ENCODE results near the gene PLCB1. TPM values are rescaled to one million over a fixed set of nuclear protein-coding genes. Genes with fewer than 3 reads are reported as not detected.

Gene PLCB1
- total RNA-seq, 6 experiments from 2014 or later, result 17.2 to 25.7 (median 23.1) TPM

- no peaks in the 10 kb centered on the region for H3K9me3 Mint-ChIP-seq
- H3K36me3 Mint-ChIP-seq (ENCODE audit: low read depth), result no peaks in the 10 kb centered on the region
- peaks cover 54% of the 10 kb centered on the region for H3K4me1 Mint-ChIP-seq (ENCODE audit: low read depth)
- H3K27me3 Mint-ChIP-seq (ENCODE audit: insufficient read depth), result no peaks in the 10 kb centered on the region; the same call in 1 of the 2 replicates
- DNase-seq, result no peak
- no peak overlapping the region for H3K27ac Mint-ChIP-seq
- TF ChIP-seq CTCF (IDR thresholded peaks at IDR 0.05), result no peak
- H3K4me3 Mint-ChIP-seq, result no peak overlapping the region
Measured at GRCh38 chr20:8425802-8426201, 293.7 kb downstream of the PLCB1 start.

- no peak for DNase-seq
- no peak overlapping the region for H3K27ac Mint-ChIP-seq
- H3K4me3 Mint-ChIP-seq, result no peak overlapping the region
- H3K4me1 Mint-ChIP-seq (ENCODE audit: low read depth), result peaks cover 40% of the 10 kb centered on the region
- H3K27me3 Mint-ChIP-seq (ENCODE audit: insufficient read depth), result no peaks in the 10 kb centered on the region; the same call in none of the 2 replicates
- no peaks in the 10 kb centered on the region for H3K9me3 Mint-ChIP-seq
- TF ChIP-seq CTCF (IDR thresholded peaks at IDR 0.05), result no peak
- no peaks in the 10 kb centered on the region for H3K36me3 Mint-ChIP-seq (ENCODE audit: low read depth)
Measured at GRCh38 chr20:8427419-8428040, 295.5 kb downstream of the PLCB1 start.

- Mint-ChIP-seq H3K4me1 (ENCODE audit: low read depth) (peaks cover 37% of the 10 kb centered on the region), H3K27me3 (ENCODE audit: insufficient read depth) (no peaks in the 10 kb centered on the region; the same call in none of the 2 replicates), H3K4me3 (no peak overlapping the region), H3K9me3 (no peaks in the 10 kb centered on the region), H3K36me3 (ENCODE audit: low read depth) (no peaks in the 10 kb centered on the region), H3K27ac (no peak overlapping the region)
- no peak for DNase-seq
- TF ChIP-seq CTCF (IDR thresholded peaks at IDR 0.05), result no peak
Measured at GRCh38 chr20:8428988-8429387, 296.9 kb downstream of the PLCB1 start.

GRCh38 chr20:8431538-8432434 is 299.7 kb downstream of the PLCB1 start:
- DNase-seq, result no peak
- Mint-ChIP-seq H3K36me3 (ENCODE audit: low read depth) (no peaks in the 10 kb centered on the region), H3K9me3 (no peaks in the 10 kb centered on the region), H3K4me3 (no peak overlapping the region), H3K27me3 (ENCODE audit: insufficient read depth) (no peaks in the 10 kb centered on the region; the same call in 1 of the 2 replicates), H3K27ac (no peak overlapping the region), H3K4me1 (ENCODE audit: low read depth) (peaks cover 31% of the 10 kb centered on the region)
- TF ChIP-seq CTCF (IDR thresholded peaks at IDR 0.05), result no peak

GRCh38 chr20:8432435-8433148 is 300.5 kb downstream of the PLCB1 start:
- Mint-ChIP-seq H3K9me3 (no peaks in the 10 kb centered on the region), H3K27me3 (ENCODE audit: insufficient read depth) (no peaks in the 10 kb centered on the region; the same call in 1 of the 2 replicates), H3K4me3 (no peak overlapping the region), H3K4me1 (ENCODE audit: low read depth) (peaks cover 26% of the 10 kb centered on the region), H3K36me3 (ENCODE audit: low read depth) (no peaks in the 10 kb centered on the region), H3K27ac (no peak overlapping the region)
- DNase-seq, result no peak
- no peak for TF ChIP-seq CTCF (IDR thresholded peaks at IDR 0.05)

Measured in HFFc6 (cell line).